Breast epithelium (tissue), 3 donors: ENCODE data around the gene TMEM120A.

Experiments
- CTCF ChIP-seq, 3 donors: fragments of 450-650 bp; IDR thresholded peaks; one replicate each; pipeline ENCODE4 v1.5.1; 2016 to 2017; ENCODE audit warnings: antibody characterized with exemption in 3 of 3, mild to moderate bottlenecking in 3 of 3, moderate library complexity in 3 of 3
- POLR2A ChIP-seq: fragments of 450-650 bp; IDR thresholded peaks from one replicate; pipeline ENCODE4 v1.6.1; 2016; ENCODE audit warnings: antibody characterized with exemption, mild to moderate bottlenecking, moderate library complexity

- TF ChIP-seq CTCF (IDR thresholded peaks at IDR 0.05) (no peak), POLR2A (no peak)
Observed at GRCh38 chr7:75945297-75946168, 48.9 kb downstream of the TMEM120A start.
